H9 (cell line): ENCODE results near the gene BNC1. TPM values are rescaled to one million over a fixed set of nuclear protein-coding genes. Genes with fewer than 3 reads are reported as not detected.

Source experiments
- DNase-seq: peaks from one replicate; pipeline ENCODE4 v3.0.0-alpha.2; 2017
- H2AFZ ChIP-seq: one replicate; pipeline ENCODE4 v1.6.1; 2013; ENCODE audit warnings: mild to moderate bottlenecking, low read length, control low read depth, moderate library complexity
- H2AK5ac ChIP-seq: 2 replicates; pipeline ENCODE4 v1.6.1; 2013; ENCODE audit warnings: low read length, control low read depth, mixed read lengths; ENCODE audit not compliant: insufficient read length
- H2BK120ac ChIP-seq: one replicate; pipeline ENCODE4 v1.6.1; 2013; ENCODE audit warnings: low read depth, mild to moderate bottlenecking, low read length, control low read depth, inconsistent platforms; ENCODE audit not compliant: poor library complexity, severe bottlenecking
- H2BK12ac ChIP-seq: 2 replicates; pipeline ENCODE4 v1.6.1; 2013; ENCODE audit warnings: low read length, control low read depth, mixed read lengths, low read depth; ENCODE audit not compliant: insufficient read length
- H2BK15ac ChIP-seq: 2 replicates; pipeline ENCODE4 v1.6.1; 2013; ENCODE audit warnings: low read depth, low read length, control low read depth
- H2BK20ac ChIP-seq: one replicate; pipeline ENCODE4 v1.6.1; 2013; ENCODE audit warnings: low read depth, mild to moderate bottlenecking, low read length, control low read depth, inconsistent platforms; ENCODE audit not compliant: poor library complexity, severe bottlenecking
- H2BK5ac ChIP-seq: 2 replicates; pipeline ENCODE4 v1.6.1; 2013; ENCODE audit warnings: low read length, control low read depth, mixed read lengths; ENCODE audit not compliant: insufficient read length
- H3K14ac ChIP-seq: 2 replicates; pipeline ENCODE4 v1.6.1; 2013; ENCODE audit warnings: low read length, control low read depth; ENCODE audit not compliant: insufficient read depth
- H3K18ac ChIP-seq: 2 replicates; pipeline ENCODE4 v1.6.1; 2013; ENCODE audit warnings: low read depth, mild to moderate bottlenecking, mixed read lengths, low read length, control low read depth; ENCODE audit not compliant: insufficient read length
- H3K23ac ChIP-seq: 2 replicates; pipeline ENCODE4 v1.6.1; 2013; ENCODE audit warnings: low read length, control low read depth, mixed read lengths, low read depth; ENCODE audit not compliant: insufficient read length
- H3K23me2 ChIP-seq: 2 replicates; pipeline ENCODE4 v1.6.1; 2013; ENCODE audit warnings: low read depth, mild to moderate bottlenecking, mixed read lengths, low read length, control low read depth; ENCODE audit not compliant: insufficient read length, poor library complexity, severe bottlenecking
- H3K27ac ChIP-seq: 2 replicates; pipeline ENCODE4 v1.5.1; 2013; ENCODE audit warnings: low read length, control low read depth, mixed read lengths, low read depth; ENCODE audit not compliant: insufficient read length
- H3K27me3 ChIP-seq: 2 replicates; pipeline ENCODE4 v1.6.1; 2013; ENCODE audit warnings: low read length, control low read depth, inconsistent platforms; ENCODE audit not compliant: insufficient read depth
- H3K4ac ChIP-seq: 2 replicates; pipeline ENCODE4 v1.6.1; 2013; ENCODE audit warnings: low read depth, mild to moderate bottlenecking, control low read depth, inconsistent platforms, low read length, moderate library complexity
- H3K4me1 ChIP-seq: 2 replicates; pipeline ENCODE4 v1.6.1; 2013; ENCODE audit warnings: low read length, control low read depth, inconsistent platforms; ENCODE audit not compliant: insufficient read depth
- H3K4me2 ChIP-seq: 2 replicates; pipeline ENCODE4 v1.6.1; 2013; ENCODE audit warnings: low read length, control low read depth, mixed read lengths; ENCODE audit not compliant: insufficient read length, insufficient read depth
- H3K56ac ChIP-seq: 2 replicates; pipeline ENCODE4 v1.6.1; 2013; ENCODE audit warnings: low read depth, mild to moderate bottlenecking, mixed read lengths, low read length, control low read depth; ENCODE audit not compliant: insufficient read length
- H3K79me1 ChIP-seq: 2 replicates; pipeline ENCODE4 v1.6.1; 2013; ENCODE audit warnings: low read depth, mild to moderate bottlenecking, moderate library complexity, low read length, control low read depth, inconsistent platforms; ENCODE audit not compliant: insufficient read depth, poor library complexity, severe bottlenecking
- H3K79me2 ChIP-seq: 2 replicates; pipeline ENCODE4 v1.6.1; 2013; ENCODE audit warnings: low read length, control low read depth, inconsistent platforms; ENCODE audit not compliant: insufficient read depth
- H3K9ac ChIP-seq: 2 replicates; pipeline ENCODE4 v1.6.1; 2013; ENCODE audit warnings: low read length, control low read depth, mixed read lengths; ENCODE audit not compliant: insufficient read length; ENCODE audit errors: extremely low read depth
- H3K9me3 ChIP-seq: one replicate; pipeline ENCODE4 v1.6.1; 2013; ENCODE audit warnings: low read depth, low read length, inconsistent platforms; ENCODE audit not compliant: control insufficient read depth
- H3T11ph ChIP-seq: one replicate; pipeline ENCODE4 v1.6.1; 2013; ENCODE audit warnings: mild to moderate bottlenecking, low read length, control low read depth, inconsistent platforms
- H4K20me1 ChIP-seq: one replicate; pipeline ENCODE4 v1.6.1; 2013; ENCODE audit not compliant: control insufficient read depth, insufficient read length, insufficient read depth
- H4K5ac ChIP-seq: 2 replicates; pipeline ENCODE4 v1.6.1; 2013; ENCODE audit warnings: low read depth, mild to moderate bottlenecking, mixed read lengths, low read length, control low read depth; ENCODE audit not compliant: insufficient read length
- H4K8ac ChIP-seq: replicated peaks from 2 replicates; pipeline ENCODE4 v1.6.1; 2013; ENCODE audit warnings: low read length, control low read depth, mixed read lengths, low read depth; ENCODE audit not compliant: insufficient read length
- H4K91ac ChIP-seq: 2 replicates; pipeline ENCODE4 v1.6.1; 2013; ENCODE audit warnings: low read depth, mild to moderate bottlenecking, moderate library complexity, mixed read lengths, low read length, control low read depth; ENCODE audit not compliant: insufficient read length
- H3K27ac Mint-ChIP-seq, 3 experiments: 2 replicates in 2 of 3; 3 replicates in 1 of 3; pipeline ENCODE4 v1.8.0; 2020 to 2021; ENCODE audit warnings: mixed read lengths in 3 of 3, mild to moderate bottlenecking in 1 of 3, moderate library complexity in 1 of 3
- H3K27me3 Mint-ChIP-seq: 2 replicates; pipeline ENCODE4 v1.8.0; 2021; ENCODE audit warnings: low read depth, mild to moderate bottlenecking, moderate library complexity, mixed read lengths
- H3K36me3 Mint-ChIP-seq, 3 experiments: 2 replicates in 2 of 3; 3 replicates in 1 of 3; pipeline ENCODE4 v1.8.0; 2020 to 2021; ENCODE audit warnings: low read depth in 3 of 3, mixed read lengths in 3 of 3; ENCODE audit not compliant: insufficient read depth in 1 of 3
- H3K4me1 Mint-ChIP-seq, 2 experiments: 2 replicates each; pipeline ENCODE4 v1.8.0; 2020; ENCODE audit warnings: mixed read lengths in 2 of 2
- H3K4me3 Mint-ChIP-seq, 2 experiments: 2 replicates in 1 of 2; 3 replicates in 1 of 2; pipeline ENCODE4 v1.8.0; 2020 to 2021; ENCODE audit warnings: mild to moderate bottlenecking in 2 of 2, mixed read lengths in 2 of 2, moderate library complexity in 1 of 2
- H3K9me3 Mint-ChIP-seq, 2 experiments: 2 replicates in 1 of 2; 3 replicates in 1 of 2; pipeline ENCODE4 v1.8.0; 2020; ENCODE audit warnings: mild to moderate bottlenecking in 2 of 2, mixed read lengths in 2 of 2, moderate library complexity in 1 of 2
- WGBS: extraction: QIAGEN DNeasy Blood & Tissue Kit; methylation state at CpG from one replicate; pipeline ENCODE4 v1.1.7; 2013; ENCODE audit warnings: missing lambda C conversion rate, low lambda C conversion rate, mixed read lengths; ENCODE audit not compliant: insufficient read length; ENCODE audit errors: extremely low coverage; 5-methylcytosine and 5-hydroxymethylcytosine counted together
- total RNA-seq: library from RNA; stranded (reverse); gene quantifications from 2 replicates; pipeline ENCODE4 v1.2.1, GENCODE V29; 2021
- TF ChIP-seq, protein P1 (sequence below): fragments of 200-600 bp; sonication (generic); conservative IDR thresholded peaks from 3 replicates; pipeline ENCODE4 v1.8.0; 2021; ENCODE audit warnings: antibody characterized with exemption, mild to moderate bottlenecking

BNC1 gene
- total RNA-seq, 1 experiment from 2014 or later: not detected

DNA sequence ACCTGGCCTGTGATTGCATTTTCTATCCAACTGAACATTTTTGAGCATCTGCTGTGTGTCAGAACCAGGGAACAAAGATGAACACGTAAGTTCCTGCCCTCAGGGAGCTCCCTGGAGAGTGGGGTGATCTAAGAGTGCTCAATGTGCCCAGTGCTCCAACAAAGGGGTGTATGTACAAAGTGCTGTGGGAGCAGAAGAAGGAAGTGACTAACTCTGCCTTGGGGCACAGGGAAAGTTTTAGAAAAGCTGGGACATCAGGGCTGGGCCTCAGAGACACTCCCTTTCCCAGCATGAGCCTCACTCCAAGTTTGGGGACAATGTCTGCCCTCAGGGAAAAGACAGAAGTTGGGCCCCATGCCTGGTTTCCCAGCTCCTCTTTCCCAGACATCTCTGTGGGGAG is 27.6 kb upstream of the BNC1 start:
- Histone ChIP-seq H3K23ac (no peak overlapping the region), H2BK5ac (no peak overlapping the region), H2BK12ac (no peak overlapping the region), H2BK20ac (no peak overlapping the region), H3K4me1 (peaks cover 7% of the 10 kb centered on the region), H4K8ac (no peak overlapping the region), H3T11ph (no peak overlapping the region), H4K91ac (no peak overlapping the region), H4K5ac (no peak overlapping the region), H3K14ac (no peak overlapping the region), H3K4me2 (no peak overlapping the region), H2AFZ (no peak overlapping the region), H3K18ac (no peak overlapping the region), H3K27ac (no peak overlapping the region), H4K20me1 (no peaks in the 10 kb centered on the region), H3K23me2 (no peaks in the 10 kb centered on the region), H3K79me1 (no peaks in the 10 kb centered on the region), H3K27me3 (no peaks in the 10 kb centered on the region), H2BK15ac (no peak overlapping the region), H3K79me2 (no peaks in the 10 kb centered on the region), H3K56ac (no peak overlapping the region), H3K9ac (no peak overlapping the region), H3K9me3 (no peaks in the 10 kb centered on the region), H2AK5ac (no peak overlapping the region), H2BK120ac (no peak overlapping the region), H3K4ac (no peak overlapping the region)
- Mint-ChIP-seq H3K4me3 (no peak overlapping the region), H3K27ac (no peak overlapping the region), H3K9me3 (peaks cover 0 to 2% of the 10 kb centered on the region in 2 experiments; a peak in 1 of 5 replicates), H3K36me3 (no peaks in the 10 kb centered on the region; a peak in 1 of 7 replicates), H3K27me3 (peaks cover 2% of the 10 kb centered on the region; the same call in 1 of the 2 replicates), H3K4me1 (peaks cover 22 to 23% of the 10 kb centered on the region in 2 experiments)
- TF ChIP-seq, protein P1, sequence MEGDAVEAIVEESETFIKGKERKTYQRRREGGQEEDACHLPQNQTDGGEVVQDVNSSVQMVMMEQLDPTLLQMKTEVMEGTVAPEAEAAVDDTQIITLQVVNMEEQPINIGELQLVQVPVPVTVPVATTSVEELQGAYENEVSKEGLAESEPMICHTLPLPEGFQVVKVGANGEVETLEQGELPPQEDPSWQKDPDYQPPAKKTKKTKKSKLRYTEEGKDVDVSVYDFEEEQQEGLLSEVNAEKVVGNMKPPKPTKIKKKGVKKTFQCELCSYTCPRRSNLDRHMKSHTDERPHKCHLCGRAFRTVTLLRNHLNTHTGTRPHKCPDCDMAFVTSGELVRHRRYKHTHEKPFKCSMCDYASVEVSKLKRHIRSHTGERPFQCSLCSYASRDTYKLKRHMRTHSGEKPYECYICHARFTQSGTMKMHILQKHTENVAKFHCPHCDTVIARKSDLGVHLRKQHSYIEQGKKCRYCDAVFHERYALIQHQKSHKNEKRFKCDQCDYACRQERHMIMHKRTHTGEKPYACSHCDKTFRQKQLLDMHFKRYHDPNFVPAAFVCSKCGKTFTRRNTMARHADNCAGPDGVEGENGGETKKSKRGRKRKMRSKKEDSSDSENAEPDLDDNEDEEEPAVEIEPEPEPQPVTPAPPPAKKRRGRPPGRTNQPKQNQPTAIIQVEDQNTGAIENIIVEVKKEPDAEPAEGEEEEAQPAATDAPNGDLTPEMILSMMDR: no peak
- no peak for DNase-seq
- no CpG with 5 or more reads among the region's 1 CpG for WGBS
